Erythroblast (primary cell): ENCODE measurements around the gene TPRN.

ENCODE experiments used
- GATA1 ChIP-seq: IDR thresholded peaks from 2 replicates; pipeline ENCODE4 v1.6.1; 2011; ENCODE audit warnings: low read depth, mild to moderate bottlenecking, control low read depth, low read length, moderate library complexity
- POLR2A ChIP-seq: IDR thresholded peaks from 2 replicates; pipeline ENCODE4 v1.6.1; 2011; ENCODE audit warnings: mild to moderate bottlenecking, low read length

- no peak for TF ChIP-seq POLR2A
- TF ChIP-seq GATA1, result no peak
Measured at GRCh38 chr9:137169896-137170358, 30.6 kb downstream of the TPRN start, which contains the start of gene LRRC26.
